ENCODE results near the gene ALDH8A1. TPM values are rescaled to one million over a fixed set of nuclear protein-coding genes. Genes with fewer than 3 reads are reported as not detected.

Gene ALDH8A1
- polyA plus RNA-seq, 1 experiment = 0.35 TPM

DNA sequence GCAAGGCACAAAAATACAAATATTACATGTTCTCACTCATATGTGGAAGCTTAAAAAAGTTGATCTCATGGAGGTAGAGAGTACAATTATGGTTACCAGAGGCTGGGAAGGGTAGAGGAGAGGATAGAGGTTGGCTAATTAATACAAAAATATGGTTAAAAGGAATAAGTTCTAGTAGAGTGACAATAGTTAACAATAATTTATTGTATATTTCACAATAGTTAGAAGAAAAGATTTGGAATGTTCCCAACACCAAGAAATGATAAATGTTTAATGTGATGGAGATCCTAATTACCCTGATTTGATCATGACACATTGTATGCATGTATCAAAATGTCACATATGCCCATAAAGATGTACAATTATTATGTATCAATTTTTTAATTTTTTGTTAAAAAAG is 1.8 kb downstream of the ALDH8A1 start:
- CTCF ChIA-PET = interaction anchor here (1.3 to 2.8 kb wide), 2 partner anchors 7 to 65 kb away, joined by 4 to 23 read pairs; no protein-coding TSS in a partner anchor
- H3K27me3 ChIP-seq (ENCODE audit: control insufficient read depth, insufficient read depth, low read length) = no peaks in the 10 kb centered on the region
- peaks cover 3% of the 10 kb centered on the region; the same call in 1 of the 2 replicates for H3K9me3 ChIP-seq (ENCODE audit: control insufficient read depth, insufficient read depth, low read length)
- no peak for DNase-seq (ENCODE audit: low read depth, low spot score)
- H3K4me3 ChIP-seq (ENCODE audit: low read depth, low read length) = no peak overlapping the region
- H3K27ac ChIP-seq (ENCODE audit: low read depth, low read length) = no peak overlapping the region
- TF ChIP-seq, protein P1, sequence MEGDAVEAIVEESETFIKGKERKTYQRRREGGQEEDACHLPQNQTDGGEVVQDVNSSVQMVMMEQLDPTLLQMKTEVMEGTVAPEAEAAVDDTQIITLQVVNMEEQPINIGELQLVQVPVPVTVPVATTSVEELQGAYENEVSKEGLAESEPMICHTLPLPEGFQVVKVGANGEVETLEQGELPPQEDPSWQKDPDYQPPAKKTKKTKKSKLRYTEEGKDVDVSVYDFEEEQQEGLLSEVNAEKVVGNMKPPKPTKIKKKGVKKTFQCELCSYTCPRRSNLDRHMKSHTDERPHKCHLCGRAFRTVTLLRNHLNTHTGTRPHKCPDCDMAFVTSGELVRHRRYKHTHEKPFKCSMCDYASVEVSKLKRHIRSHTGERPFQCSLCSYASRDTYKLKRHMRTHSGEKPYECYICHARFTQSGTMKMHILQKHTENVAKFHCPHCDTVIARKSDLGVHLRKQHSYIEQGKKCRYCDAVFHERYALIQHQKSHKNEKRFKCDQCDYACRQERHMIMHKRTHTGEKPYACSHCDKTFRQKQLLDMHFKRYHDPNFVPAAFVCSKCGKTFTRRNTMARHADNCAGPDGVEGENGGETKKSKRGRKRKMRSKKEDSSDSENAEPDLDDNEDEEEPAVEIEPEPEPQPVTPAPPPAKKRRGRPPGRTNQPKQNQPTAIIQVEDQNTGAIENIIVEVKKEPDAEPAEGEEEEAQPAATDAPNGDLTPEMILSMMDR (IDR thresholded peaks at IDR 0.05; ENCODE audit: low read depth, low read length) = no peak
- POLR2A ChIA-PET = no interaction called here

DNA sequence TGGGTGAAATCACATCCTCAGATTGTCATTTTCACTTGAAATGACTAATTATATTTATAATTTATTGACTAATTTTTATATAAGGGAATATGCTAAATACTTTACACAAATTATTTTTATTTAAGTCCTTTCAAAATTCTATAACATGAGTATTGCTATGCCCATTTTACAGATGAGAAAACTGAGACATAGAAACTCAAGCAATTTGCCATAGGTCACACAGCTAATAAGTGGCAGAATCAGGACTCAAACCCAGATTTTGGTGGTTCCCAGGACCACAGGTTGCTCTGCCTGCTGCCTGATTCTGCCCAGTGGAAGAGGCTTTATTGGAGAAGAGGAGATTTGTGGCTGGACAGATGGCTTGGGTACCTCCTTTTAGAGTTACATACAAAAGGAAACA is 4.9 kb downstream of the ALDH8A1 start:
- TF ChIP-seq, protein P1 (IDR thresholded peaks at IDR 0.05; ENCODE audit: low read depth, low read length) = no peak
- Histone ChIP-seq H3K27me3 (ENCODE audit: control insufficient read depth, insufficient read depth, low read length) (no peaks in the 10 kb centered on the region), H3K9me3 (ENCODE audit: control insufficient read depth, insufficient read depth, low read length) (peaks cover 3% of the 10 kb centered on the region; the same call in 1 of the 2 replicates), H3K4me3 (ENCODE audit: low read depth, low read length) (no peak overlapping the region), H3K27ac (ENCODE audit: low read depth, low read length) (no peak overlapping the region)
- CTCF ChIA-PET = interaction anchor here (2.0 to 2.3 kb wide), 2 partner anchors 789 to 821 kb away, joined by 7 to 8 read pairs; no protein-coding TSS in a partner anchor
- no peak for DNase-seq (ENCODE audit: low read depth, low spot score)
- POLR2A ChIA-PET = interaction anchor here (0.6 kb wide), 1 partner anchor 20 kb away, joined by 5 read pairs; no protein-coding TSS in a partner anchor

DNA sequence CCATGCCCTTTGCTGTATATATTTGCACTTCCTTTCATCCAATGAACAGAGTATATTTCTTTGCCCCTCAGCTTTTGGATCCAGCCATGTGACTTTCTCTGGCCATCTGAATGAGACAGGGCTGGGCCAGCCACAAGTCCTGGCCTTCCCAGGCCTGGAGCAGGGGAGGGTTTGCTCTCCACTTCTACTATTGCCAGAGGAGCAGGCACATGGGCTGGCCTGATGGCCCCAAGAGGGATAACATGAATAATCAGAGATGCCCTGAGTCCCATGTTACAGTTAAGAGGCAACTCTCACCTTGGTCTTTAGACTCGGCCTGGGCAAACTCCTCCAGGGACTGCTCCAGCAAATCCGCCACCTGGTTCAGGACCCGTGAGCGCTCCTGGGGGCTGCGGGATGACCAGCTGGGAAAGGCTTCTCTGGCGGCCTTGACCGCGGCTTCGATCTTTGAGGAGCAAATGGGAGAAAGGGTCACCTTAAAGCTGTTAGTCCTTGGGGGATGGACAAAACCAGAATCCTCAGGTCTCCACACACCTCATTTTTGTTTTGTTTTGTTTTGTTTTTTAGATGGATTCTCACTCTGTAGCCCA is 6.3 kb downstream of the ALDH8A1 start:
- ChIA-PET POLR2A (no interaction called here), CTCF (interaction anchor here (0.9 to 2.3 kb wide), 4 partner anchors 117 to 847 kb away, joined by 3 to 8 read pairs (median 6); no protein-coding TSS in a partner anchor)
- no peak for DNase-seq (ENCODE audit: low read depth, low spot score)

DNA sequence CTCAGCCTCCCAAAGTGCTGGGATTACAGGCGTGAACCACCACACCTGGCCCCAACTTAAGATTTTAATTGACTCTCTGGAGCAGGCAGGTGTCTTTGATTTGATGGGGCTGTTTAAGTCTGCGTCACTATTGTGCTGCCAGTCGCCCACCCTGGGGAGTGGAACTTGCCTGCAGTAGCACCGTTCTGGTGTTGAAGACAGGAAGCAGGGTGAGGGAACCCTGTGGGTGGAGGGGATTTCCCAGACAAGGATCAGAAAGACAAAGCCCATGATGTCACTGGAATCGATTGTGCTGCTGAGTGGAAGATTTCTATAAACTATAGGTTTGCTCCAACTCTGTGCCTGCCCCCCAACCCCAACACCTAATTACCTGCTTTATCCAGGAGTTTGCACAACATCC is 11.0 kb downstream of the ALDH8A1 start:
- no peak for DNase-seq (ENCODE audit: low read depth, low spot score)
- TF ChIP-seq, protein P1 (IDR thresholded peaks at IDR 0.05; ENCODE audit: low read depth, low read length) = no peak
- Histone ChIP-seq H3K9me3 (ENCODE audit: control insufficient read depth, insufficient read depth, low read length) (no peaks in the 10 kb centered on the region), H3K27me3 (ENCODE audit: control insufficient read depth, insufficient read depth, low read length) (no peaks in the 10 kb centered on the region), H3K4me3 (ENCODE audit: low read depth, low read length) (no peak overlapping the region), H3K27ac (ENCODE audit: low read depth, low read length) (no peak overlapping the region)
- ChIA-PET POLR2A (interaction anchor here (0.6 kb wide), 1 partner anchor 495 kb away, joined by 3 read pairs; no protein-coding TSS in a partner anchor), CTCF (interaction anchor here (0.7 to 5.5 kb wide), 9 partner anchors 19 to 966 kb away, joined by 3 to 109 read pairs (median 18); no protein-coding TSS in a partner anchor)

More for the DNA sequence above, 6.3 kb downstream of the ALDH8A1 start:
- Histone ChIP-seq H3K27ac (ENCODE audit: low read depth, low read length) (no peak overlapping the region), H3K4me3 (ENCODE audit: low read depth, low read length) (no peak overlapping the region), H3K27me3 (ENCODE audit: control insufficient read depth, insufficient read depth, low read length) (no peaks in the 10 kb centered on the region), H3K9me3 (ENCODE audit: control insufficient read depth, insufficient read depth, low read length) (peaks cover 3% of the 10 kb centered on the region; the same call in 1 of the 2 replicates)
- TF ChIP-seq, protein P1 (IDR thresholded peaks at IDR 0.05; ENCODE audit: low read depth, low read length) = no peak

DNA sequence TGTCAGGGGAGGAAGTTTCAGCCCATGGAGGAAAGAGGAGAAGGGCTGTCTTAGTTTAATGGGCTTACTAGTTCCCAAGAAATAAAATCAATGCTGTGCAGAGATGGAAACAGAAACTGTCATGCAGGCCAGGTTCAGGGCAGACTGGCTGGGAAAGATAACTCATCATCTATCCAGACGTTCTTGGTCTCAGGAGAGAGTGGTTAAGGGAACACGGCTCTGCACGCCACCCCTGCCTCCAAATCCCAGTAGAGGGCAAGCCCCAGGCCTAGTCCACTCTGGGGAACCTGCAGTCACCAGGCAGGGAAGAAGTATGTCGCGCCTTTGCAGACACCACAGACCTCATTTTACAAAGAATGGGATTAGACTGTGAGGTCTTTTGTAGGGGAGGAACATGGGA is 12.5 kb downstream of the ALDH8A1 start:
- CTCF ChIA-PET = interaction anchor here (0.6 to 5.5 kb wide), 5 partner anchors 55 to 826 kb away, joined by 3 to 109 read pairs (median 3); no protein-coding TSS in a partner anchor
- POLR2A ChIA-PET = interaction anchor here (1.0 kb wide), 1 partner anchor 28 kb away, joined by 4 read pairs; no protein-coding TSS in a partner anchor
- TF ChIP-seq, protein P1 (IDR thresholded peaks at IDR 0.05; ENCODE audit: low read depth, low read length) = no peak
- Histone ChIP-seq H3K27ac (ENCODE audit: low read depth, low read length) (peak overlapping the region; percentile 62), H3K4me3 (ENCODE audit: low read depth, low read length) (no peak overlapping the region), H3K27me3 (ENCODE audit: control insufficient read depth, insufficient read depth, low read length) (no peaks in the 10 kb centered on the region), H3K9me3 (ENCODE audit: control insufficient read depth, insufficient read depth, low read length) (no peaks in the 10 kb centered on the region)
- DNase-seq (ENCODE audit: low read depth, low spot score) = no peak
